Measurements from ENCODE around the gene SDHA.

GRCh38 chr5:172841-173251 lies 45.3 kb upstream of the SDHA start:
- TF ChIP-seq CTCF (IDR thresholded peaks at IDR 0.05) (no peak), POLR2A (IDR thresholded peaks at IDR 0.05) (no peak), POLR2AphosphoS5 (IDR thresholded peaks at IDR 0.05) (no peak)
